ENCODE data around the gene LRMDA. TPM values are rescaled to one million over a fixed set of nuclear protein-coding genes. Genes with fewer than 3 reads are reported as not detected.

Gene LRMDA
- total and polyA plus RNA-seq, 2 of the 13 experiments (the other 11 are each of a cell fraction or from before 2014, with no cell fraction given), result 13.4 to 22.0 TPM

DNA sequence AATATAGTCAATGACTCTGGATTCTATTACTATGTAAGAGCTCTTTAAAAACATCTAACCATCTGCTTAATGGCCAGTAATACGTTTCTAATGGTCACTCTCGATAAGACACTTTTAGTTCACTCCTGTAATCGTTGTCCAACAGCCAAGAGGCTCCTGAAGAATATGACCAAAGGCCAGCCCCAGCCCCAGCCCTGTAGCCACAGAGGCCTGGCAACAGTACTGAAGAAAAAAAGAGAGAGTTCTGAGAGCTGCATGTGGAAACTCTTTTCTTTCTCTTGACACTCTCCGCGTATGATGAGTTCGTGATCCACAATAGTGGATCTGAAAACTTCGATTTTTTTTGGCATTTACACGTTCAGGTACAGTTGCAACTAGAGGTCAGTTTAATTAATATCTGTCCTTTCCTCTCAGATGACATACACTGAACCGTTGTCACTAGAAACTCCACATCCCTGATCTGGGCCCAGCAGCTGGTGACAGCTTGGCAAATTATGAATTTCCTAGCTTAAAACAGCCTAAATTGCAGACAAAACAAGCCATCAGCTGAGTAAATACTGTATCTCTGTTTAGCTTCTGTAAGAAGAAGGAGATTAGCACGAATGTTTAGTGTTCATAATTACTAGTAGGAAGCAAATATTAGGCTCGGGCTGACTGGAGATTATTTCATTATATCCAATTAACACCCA is 456.7 kb downstream of the LRMDA start:
- Histone ChIP-seq H3K9ac (ENCODE audit: insufficient read depth, low read depth, low read length) (no peak overlapping the region), H4K20me1 (ENCODE audit: insufficient read depth, low read length) (no peaks in the 10 kb centered on the region), H2AFZ (ENCODE audit: low read length) (no peak overlapping the region), H3K4me2 (ENCODE audit: low read depth, low read length) (no peak overlapping the region), H3K27me3 (ENCODE audit: control insufficient read depth in 1 of 2, insufficient read depth in 2 of 2, low read length in 2 of 2) (no peaks in the 10 kb centered on the region), H3K4me3 (replicated peaks in 1 of 3; ENCODE audit: insufficient read depth in 1 of 3, low read depth in 2 of 3, low read length in 3 of 3) (no peak overlapping the region), H3K36me3 (replicated peaks in 1 of 2; ENCODE audit: control insufficient read depth in 1 of 2, insufficient read depth in 2 of 2, low read length in 2 of 2) (no peaks in the 10 kb centered on the region), H3K4me1 (ENCODE audit: insufficient read depth, low read length) (peaks cover 9% of the 10 kb centered on the region), H3K79me2 (ENCODE audit: insufficient read depth, low read length) (no peaks in the 10 kb centered on the region), H3K9me3 (ENCODE audit: low read length) (no peaks in the 10 kb centered on the region), H3K27ac (ENCODE audit: extremely low read length, insufficient read depth, low read length) (no peak overlapping the region)
- FAIRE-seq (no peak), DNase-seq (ENCODE audit: low spot score) (no peak), ATAC-seq (no peak)
- CTCF ChIA-PET (ENCODE audit: low intra/inter-chr PET ratio, low total read pairs), result no interaction called here
- POLR2A ChIA-PET, result no interaction called here
- 89% methylated on average over 11 of the region's 11 CpGs for WGBS (ENCODE audit: low lambda C conversion rate)
- in situ Hi-C loops (cut with HindIII; ENCODE audit: extremely low pct_ligation_motif_present, low pct_unique_long_range_greater_than_20kb), result no loop called here
- intact Hi-C loops (cut with micrococcal nuclease; ENCODE audit: unreplicated experiment), result no loop called here
- BruUV-seq (replicated peaks), result no TSS peak
- no peak for TF ChIP-seq ATF7-NPFF (CRISPR knock-in tag; IDR thresholded peaks at IDR 0.05; ENCODE audit: low read depth)
- TF ChIP-seq GMEB2 (CRISPR knock-in tag; IDR thresholded peaks at IDR 0.05; ENCODE audit: low read depth), result no peak
- no peak for TF ChIP-seq ZNF225 (CRISPR knock-in tag; IDR thresholded peaks at IDR 0.05)
- TF ChIP-seq ZNF687 (CRISPR knock-in tag; IDR thresholded peaks at IDR 0.05), result no peak
- no peak for TF ChIP-seq ZBTB8A (CRISPR knock-in tag; IDR thresholded peaks at IDR 0.05; ENCODE audit: borderline replicate concordance, low read depth)
- TF ChIP-seq TCF7 (IDR thresholded peaks at IDR 0.05; ENCODE audit: low read depth), result no peak
- no peak for TF ChIP-seq ZSCAN25 (CRISPR knock-in tag; IDR thresholded peaks at IDR 0.05)
- no peak for TF ChIP-seq ZNF543 (CRISPR knock-in tag; IDR thresholded peaks at IDR 0.05)
- no peak for TF ChIP-seq FOXK2 (IDR thresholded peaks at IDR 0.05)
- no peak for TF ChIP-seq ZNF362 (CRISPR knock-in tag; IDR thresholded peaks at IDR 0.05; ENCODE audit: borderline replicate concordance)
- TF ChIP-seq ATF7 (IDR thresholded peaks at IDR 0.05), result no peak
- TF ChIP-seq ATF7 (CRISPR knock-in tag; IDR thresholded peaks at IDR 0.05), result no peak
- TF ChIP-seq MAFF (IDR thresholded peaks at IDR 0.05; ENCODE audit: low read depth, low read length), result no peak
- TF ChIP-seq, protein P1, sequence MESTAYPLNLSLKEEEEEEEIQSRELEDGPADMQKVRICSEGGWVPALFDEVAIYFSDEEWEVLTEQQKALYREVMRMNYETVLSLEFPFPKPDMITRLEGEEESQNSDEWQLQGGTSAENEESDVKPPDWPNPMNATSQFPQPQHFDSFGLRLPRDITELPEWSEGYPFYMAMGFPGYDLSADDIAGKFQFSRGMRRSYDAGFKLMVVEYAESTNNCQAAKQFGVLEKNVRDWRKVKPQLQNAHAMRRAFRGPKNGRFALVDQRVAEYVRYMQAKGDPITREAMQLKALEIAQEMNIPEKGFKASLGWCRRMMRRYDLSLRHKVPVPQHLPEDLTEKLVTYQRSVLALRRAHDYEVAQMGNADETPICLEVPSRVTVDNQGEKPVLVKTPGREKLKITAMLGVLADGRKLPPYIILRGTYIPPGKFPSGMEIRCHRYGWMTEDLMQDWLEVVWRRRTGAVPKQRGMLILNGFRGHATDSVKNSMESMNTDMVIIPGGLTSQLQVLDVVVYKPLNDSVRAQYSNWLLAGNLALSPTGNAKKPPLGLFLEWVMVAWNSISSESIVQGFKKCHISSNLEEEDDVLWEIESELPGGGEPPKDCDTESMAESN (CRISPR knock-in tag; conservative IDR thresholded peaks at IDR 0.05), result no peak
- TF ChIP-seq ZBTB26 (CRISPR knock-in tag; IDR thresholded peaks at IDR 0.05; ENCODE audit: borderline replicate concordance), result no peak

All from HepG2 (cell line).